Liver (tissue), 3 donors: ENCODE measurements around the gene RNF39.

Source experiments
- ATF3 ChIP-seq: IDR thresholded peaks from 2 replicates; pipeline ENCODE4 v1.6.1; 2016; ENCODE audit warnings: antibody characterized with exemption
- CTCF ChIP-seq: fragments of 150-350 bp; IDR thresholded peaks from 2 replicates; pipeline ENCODE4 v1.5.1; 2017; ENCODE audit warnings: improper control_type of control experiment, low read depth, low read length; ENCODE audit not compliant: missing input control
- FOXA1 ChIP-seq: IDR thresholded peaks from 2 replicates; pipeline ENCODE4 v1.6.1; 2016; ENCODE audit warnings: antibody characterized with exemption
- GABPA ChIP-seq, 2 donors: IDR thresholded peaks in 1 of 2; conservative IDR thresholded peaks in 1 of 2; 2 replicates each; pipeline ENCODE4 v1.6.1; 2016; ENCODE audit warnings: antibody characterized with exemption in 2 of 2, mild to moderate bottlenecking in 1 of 2, moderate library complexity in 1 of 2
- HNF4G ChIP-seq: IDR thresholded peaks from 2 replicates; pipeline ENCODE4 v1.6.1; 2016; ENCODE audit warnings: antibody characterized with exemption
- JUND ChIP-seq, 2 donors: IDR thresholded peaks; 2 replicates each; pipeline ENCODE4 v1.6.1; 2016; ENCODE audit warnings: antibody characterized with exemption in 2 of 2
- TAF1 ChIP-seq: conservative IDR thresholded peaks from 2 replicates; pipeline ENCODE4 v1.6.1; 2016; ENCODE audit warnings: antibody characterized with exemption, mild to moderate bottlenecking
- TF ChIP-seq, protein P1 (sequence below): IDR thresholded peaks from 2 replicates; pipeline ENCODE4 v1.6.1; 2016; ENCODE audit warnings: antibody characterized with exemption, mild to moderate bottlenecking
- donor health status: healthy.
- donor health status: healthy.

DNA sequence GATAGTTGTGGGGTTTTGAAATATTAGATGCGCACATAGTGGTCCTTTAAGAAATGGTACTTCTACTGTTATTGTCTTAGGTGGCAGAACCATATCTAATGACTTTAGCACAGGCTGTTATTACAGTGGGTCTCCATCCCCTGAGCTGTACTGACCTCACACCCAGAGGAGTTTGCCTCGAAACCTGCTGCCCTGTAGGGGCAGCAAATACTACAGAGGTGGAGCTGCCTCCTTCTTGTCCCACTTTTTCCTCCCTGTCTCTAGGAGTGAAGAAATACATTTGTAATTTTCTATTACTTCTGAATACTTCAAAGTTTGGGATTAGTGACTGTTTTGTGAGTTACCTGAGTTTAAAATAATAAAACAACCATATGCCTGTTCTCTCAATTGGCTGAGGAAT lies 29.1 kb upstream of the RNF39 start:
- TF ChIP-seq CTCF (no peak), GABPA (IDR thresholded peaks at IDR 0.05 in 1 of 2, conservative IDR thresholded peaks at IDR 0.05 in 1 of 2) (no peak), HNF4G (no peak), TAF1 (no peak), ATF3 (no peak), JUND (IDR thresholded peaks at IDR 0.05) (no peak), FOXA1 (no peak)
- TF ChIP-seq, protein P1, sequence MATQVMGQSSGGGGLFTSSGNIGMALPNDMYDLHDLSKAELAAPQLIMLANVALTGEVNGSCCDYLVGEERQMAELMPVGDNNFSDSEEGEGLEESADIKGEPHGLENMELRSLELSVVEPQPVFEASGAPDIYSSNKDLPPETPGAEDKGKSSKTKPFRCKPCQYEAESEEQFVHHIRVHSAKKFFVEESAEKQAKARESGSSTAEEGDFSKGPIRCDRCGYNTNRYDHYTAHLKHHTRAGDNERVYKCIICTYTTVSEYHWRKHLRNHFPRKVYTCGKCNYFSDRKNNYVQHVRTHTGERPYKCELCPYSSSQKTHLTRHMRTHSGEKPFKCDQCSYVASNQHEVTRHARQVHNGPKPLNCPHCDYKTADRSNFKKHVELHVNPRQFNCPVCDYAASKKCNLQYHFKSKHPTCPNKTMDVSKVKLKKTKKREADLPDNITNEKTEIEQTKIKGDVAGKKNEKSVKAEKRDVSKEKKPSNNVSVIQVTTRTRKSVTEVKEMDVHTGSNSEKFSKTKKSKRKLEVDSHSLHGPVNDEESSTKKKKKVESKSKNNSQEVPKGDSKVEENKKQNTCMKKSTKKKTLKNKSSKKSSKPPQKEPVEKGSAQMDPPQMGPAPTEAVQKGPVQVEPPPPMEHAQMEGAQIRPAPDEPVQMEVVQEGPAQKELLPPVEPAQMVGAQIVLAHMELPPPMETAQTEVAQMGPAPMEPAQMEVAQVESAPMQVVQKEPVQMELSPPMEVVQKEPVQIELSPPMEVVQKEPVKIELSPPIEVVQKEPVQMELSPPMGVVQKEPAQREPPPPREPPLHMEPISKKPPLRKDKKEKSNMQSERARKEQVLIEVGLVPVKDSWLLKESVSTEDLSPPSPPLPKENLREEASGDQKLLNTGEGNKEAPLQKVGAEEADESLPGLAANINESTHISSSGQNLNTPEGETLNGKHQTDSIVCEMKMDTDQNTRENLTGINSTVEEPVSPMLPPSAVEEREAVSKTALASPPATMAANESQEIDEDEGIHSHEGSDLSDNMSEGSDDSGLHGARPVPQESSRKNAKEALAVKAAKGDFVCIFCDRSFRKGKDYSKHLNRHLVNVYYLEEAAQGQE, result no peak
